GM18907 (cell line): Measurements from ENCODE around the gene CA14.
A peak's percentile ranks its signal among the peaks of the same experiment; 100 is the strongest.
"Not testable (repeated sequence)": the region's sequence is repeated elsewhere in the genome, so short reads cannot be mapped to it uniquely, and the experiment has no call there.

Source experiments
- ATAC-seq: cut with Tn5 transposase; IDR thresholded peaks from one replicate; pipeline ENCODE4 v1.9.1; 2021; ENCODE audit warnings: mild to moderate bottlenecking, moderate library complexity; ENCODE audit not compliant: unreplicated experiment

CA14 gene

DNA sequence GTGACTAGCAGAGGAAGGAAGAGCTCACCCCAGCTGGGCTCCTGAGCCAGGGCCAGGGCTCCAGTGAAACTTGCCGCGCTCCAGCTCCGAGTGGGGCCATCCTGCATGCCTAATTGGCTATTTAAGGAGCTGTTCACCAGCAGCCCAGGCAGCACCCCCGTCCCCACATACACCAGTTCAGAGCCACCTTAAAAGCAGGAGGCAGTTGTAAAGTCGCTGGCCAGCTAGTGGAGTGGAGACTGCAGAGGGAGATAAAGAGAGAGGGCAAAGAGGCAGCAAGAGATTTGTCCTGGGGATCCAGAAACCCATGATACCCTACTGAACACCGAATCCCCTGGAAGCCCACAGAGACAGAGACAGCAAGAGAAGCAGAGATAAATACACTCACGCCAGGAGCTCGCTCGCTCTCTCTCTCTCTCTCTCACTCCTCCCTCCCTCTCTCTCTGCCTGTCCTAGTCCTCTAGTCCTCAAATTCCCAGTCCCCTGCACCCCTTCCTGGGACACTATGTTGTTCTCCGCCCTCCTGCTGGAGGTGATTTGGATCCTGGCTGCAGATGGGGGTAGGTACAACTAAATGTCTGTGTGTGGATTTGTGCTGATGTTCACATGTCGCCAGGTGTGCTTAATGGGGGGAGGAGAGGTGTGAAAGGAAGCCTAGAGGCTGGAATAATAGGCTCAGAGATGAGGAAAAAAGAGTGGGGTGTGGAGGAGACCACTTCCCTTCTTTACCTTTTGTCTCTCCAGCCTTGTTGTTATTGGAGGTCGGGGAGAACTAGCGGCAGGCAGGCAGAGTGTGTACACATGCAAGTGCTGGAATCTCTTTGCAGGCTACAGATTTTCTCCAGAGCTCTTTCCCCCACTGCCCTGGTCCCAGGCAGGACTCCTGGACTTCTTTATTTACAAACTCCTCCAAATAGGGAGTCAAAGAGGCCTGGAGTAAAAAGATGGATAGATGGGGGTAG is at the start of gene CA14:
TSS of gene CA14 (plus strand) at position 151 of the 962 bp plus-strand sequence. CDS start at position 506, 355 bp downstream.
- ATAC-seq: no peak

DNA sequence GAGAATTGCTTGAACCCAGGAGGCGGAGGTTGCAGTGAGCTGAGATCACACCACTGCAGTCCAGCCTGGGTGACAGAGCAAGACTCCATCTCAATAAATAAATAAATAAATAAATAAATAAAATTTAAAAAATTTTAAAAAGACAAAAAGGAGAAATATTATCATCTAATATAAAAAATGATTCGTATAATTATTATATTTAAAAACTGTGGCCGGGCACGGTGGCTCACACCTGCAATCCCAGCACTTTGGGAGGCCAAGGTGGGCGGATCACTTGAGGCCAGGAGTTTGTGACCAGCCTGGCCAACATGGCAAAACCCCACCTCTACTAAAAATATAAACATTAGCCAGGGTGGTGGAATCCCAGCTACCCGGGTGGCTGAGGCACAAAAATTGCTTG is 49.1 kb upstream of the CA14 start:
- not testable (repeated sequence) for ATAC-seq

DNA sequence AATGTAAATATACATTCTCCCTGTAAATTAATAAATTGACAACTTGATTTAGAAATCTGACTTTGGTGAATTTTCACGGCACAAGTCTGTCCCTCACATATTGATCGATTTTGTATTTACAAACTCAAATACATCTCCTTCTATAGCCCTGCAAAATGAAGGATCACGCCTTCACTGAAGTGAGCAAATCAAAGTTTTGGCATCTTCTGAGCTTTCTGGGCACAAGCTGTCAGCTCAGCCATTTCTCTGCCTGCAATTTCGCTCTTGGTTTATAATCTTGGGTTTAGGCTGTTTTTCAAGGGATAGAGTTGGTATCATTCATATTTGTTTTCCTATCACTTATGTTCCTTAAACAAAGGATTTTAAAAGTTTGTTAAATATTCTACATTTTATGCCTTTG is 47.5 kb upstream of the CA14 start:
- no peak for ATAC-seq

DNA sequence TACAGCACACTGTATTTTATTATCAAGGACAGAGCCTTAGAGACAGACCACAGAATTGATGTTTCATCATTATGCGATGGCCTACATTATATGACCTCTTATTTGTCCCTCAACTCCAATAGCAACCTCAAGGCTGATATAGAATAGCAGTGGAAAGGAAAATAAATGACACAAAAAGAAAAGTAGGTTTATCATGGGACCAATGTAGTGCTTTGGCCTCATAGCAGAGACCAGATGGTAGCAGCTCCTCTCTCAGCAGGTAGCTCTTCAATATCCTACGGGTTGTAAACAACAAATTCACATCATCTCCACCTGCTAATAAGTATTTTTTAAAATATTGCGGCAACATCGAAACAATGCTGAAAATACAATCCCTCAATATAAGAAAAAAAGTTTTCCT is 46.9 kb upstream of the CA14 start:
- ATAC-seq: no peak

DNA sequence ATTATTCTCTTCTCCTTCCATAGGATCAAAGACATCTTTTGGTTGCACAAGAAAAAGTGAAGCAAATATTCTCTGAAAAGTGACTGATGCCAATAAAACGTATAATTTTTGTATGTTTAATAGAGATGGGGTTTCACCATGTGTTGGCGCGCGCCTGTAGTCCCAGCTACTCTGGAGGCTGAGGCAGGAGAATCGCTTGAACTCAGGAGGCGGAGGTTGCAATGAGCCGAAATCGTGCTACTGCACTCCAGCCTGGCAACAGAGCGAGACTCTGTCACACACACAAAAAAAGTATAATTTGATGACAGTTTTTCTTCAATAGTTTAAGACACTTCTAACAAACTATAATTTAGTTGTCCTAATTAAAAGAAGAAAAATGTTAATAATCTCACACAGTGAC is 45.5 kb upstream of the CA14 start:
- no peak for ATAC-seq

DNA sequence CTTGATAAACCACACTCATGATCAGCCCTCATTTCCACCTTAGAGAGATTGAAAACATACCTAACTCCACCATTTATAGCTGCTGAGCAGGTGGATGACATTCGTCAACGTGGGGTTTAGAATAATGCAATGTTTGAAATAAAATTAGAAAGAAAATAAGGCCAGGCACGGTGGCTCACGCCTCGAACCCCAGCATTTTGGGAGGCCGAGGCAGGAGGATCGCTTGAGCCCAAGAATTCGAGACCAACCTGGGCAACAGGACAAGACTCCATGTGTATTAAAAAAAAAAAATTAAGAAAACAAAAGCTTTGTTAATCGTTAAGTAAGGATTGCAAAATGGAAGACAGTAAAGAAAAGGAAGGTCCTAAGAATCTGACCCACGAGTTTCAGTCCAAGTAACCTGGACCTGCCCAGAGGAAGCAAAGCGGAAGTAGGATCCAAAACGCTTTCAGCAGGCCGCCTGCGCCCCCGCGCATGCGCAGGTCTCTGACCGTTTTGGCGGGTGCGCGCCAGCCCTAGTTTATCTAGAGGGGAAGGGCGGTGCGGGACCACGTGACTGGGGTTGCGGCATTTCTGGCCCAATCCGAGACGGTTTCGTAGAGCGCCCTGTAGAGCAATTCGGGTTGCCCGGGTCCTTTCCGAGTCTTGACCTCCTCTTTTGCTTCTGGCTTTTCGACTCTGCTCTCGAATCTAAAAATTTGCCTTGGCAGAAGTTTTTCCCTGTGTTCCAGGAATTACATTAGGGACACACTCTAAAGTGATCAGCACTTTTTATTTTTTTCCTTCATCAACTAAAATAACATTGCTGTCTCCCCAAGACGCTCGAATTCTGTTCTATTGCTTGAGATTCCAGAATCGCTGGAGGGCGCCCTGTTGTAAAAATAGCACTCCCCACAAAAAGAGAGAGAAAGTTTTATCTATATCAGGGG is 44.1 kb upstream of the CA14 start:
- peak; percentile 82 for ATAC-seq

DNA sequence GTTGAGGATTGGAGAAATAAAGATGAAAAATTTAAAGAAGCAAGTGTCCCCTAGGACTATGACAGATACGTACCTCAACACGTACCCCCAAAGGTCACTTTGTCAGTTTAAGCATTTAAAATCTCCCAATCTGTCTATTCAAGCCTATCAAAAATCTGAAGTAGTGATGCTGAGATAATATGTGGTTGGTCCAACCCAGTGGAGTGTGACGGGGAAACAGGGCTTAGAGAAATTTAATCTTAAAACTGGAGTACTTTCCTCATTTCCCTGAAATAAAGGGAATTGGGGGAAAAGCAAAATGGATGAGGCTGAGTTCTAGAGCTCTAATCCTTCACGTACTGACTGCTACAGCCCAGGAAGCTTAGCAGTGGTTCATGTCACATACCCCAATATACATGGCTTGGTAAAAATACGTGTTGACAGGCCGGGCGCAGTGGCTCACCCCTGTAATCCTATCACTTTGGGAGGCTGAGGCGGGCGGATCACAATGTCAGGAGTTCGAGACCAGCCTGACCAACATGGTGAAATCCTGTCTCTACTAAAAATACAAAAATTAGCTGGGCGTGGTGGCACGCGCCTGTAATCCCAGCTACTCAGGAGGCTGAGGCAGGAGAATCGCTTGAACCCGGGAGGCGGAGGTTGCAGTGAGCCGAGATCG is 43.3 kb upstream of the CA14 start:
- ATAC-seq: not testable (repeated sequence)

DNA sequence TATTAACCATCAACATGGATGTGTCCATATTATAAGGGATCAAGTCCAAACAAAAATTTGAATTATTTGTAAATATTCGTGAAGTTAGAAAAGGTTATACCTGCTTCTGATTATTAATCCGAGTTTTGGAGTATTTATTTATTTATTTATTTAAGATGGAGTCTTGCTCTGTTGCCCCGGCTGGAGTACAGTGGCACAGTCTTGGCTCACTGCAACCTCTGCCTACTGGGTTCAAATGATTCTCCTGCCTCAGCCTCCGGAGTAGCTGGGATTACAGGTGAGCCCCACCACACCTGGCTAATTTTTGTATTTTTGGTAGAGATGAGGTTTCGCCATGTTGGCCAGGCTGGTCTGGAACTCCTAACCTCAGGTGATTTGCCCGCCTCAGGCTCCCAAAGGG is 41.7 kb upstream of the CA14 start:
- ATAC-seq: not testable (repeated sequence)

DNA sequence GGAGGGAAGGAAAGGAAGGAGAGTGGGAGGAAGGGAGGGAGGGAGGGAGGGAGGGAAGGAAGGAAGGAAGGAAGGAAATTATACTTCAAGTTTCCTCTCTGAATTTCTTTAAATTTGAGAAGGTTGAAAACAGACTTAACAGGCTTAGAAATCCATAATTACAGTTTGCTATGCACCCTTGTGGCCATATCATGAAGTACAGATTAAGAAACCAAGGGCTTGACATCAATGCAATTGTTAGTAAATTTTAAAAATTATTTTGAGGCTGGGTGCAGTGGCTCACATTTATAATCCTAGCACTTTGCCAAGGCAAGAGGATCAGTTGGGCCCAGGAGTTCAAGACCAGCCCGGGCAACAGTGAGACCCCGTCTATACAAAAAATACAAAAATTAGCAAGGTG is 36.0 kb upstream of the CA14 start:
- no peak for ATAC-seq

DNA sequence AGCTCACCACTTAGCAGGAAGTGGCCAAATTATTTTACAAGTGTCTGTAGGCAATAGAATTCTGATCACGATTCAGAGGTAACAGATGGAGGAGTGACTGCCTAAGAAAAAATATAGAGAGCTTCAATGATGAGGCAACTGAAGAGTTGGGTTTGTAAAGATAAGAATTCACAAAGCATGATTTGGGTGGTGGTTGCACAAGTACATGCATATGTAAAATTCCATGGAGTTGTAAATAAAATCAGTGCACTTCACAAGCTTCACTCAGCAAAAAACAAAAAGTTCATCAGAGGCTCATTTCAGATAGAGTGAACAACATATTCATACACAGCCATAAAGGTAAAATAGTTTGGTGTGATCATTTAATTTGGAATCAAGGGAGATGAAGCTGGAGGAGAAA is 32.6 kb upstream of the CA14 start:
- ATAC-seq: no peak

DNA sequence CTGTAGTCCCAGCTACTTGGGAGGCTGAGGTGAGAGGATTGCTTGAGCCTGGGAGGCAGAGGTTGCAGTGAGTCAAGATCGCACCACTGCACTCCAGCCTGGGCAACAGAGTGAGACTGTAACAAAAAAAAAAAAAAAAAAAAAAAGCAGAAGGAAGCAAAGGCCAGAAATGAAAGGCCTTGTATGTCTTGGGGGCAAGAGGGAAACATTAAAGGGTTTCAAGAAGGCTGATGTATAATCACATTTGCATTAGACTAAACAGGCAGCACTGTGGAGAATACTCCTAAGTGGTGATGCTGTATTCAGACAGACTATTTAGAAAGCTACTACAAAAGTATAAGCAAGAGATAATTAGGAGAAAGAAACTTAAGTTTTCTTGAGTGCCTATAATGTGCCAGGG is 32.0 kb upstream of the CA14 start:
- no peak for ATAC-seq

DNA sequence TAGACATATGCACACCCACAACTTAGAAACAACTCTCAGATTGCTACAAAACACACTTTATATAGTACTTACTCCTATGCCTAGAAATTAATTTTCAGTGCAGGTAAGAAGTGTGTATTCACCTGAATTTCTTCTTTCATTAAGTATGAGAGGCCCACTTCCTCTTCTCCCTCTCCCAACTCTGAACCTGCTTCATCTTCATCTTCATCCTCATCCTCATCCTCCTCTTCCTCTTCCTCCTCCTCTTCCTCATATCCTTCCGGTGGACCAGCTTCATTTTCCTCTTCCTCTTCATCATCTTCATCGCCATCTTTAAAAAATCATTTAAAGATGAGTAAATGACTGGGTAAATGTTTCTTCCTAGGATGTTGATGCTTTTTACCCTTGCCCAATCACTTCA is 31.1 kb upstream of the CA14 start:
- no peak for ATAC-seq

DNA sequence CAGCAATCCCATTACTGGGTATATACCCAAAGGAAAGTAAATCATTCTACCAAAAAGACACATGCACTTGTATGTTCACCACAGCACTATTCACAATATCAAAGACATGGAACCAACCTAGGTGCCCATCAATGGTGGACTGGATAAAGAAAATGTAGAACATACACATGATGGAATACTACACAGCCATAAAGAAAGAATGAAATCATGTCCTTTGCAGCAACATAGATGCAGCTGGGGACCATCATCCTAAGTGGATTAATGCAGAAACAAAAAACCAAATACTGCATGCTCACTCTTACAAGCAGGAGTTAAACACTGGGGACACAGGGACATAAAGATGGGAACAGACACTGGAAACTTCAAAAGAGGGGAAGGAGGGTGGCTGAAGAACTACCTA is 30.3 kb upstream of the CA14 start:
- no peak for ATAC-seq

DNA sequence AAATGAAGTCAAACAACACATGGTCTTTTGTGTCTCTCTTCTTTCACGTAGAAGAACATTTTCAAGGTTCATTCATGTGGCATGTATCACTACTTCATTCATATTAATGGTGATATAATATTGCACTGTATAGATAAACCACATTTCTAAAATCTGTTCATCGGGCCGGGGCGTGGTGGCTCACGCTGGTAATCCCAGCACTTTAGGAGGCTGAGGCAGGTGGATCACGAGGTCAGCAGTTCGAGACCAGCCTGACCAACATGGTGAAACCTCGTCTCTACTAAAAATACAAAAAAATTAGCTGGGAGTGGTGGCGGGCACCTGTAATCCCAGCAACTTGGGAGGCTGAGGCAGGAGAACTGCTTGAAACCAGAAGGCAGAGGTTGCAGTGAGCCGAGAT is 29.3 kb upstream of the CA14 start:
- ATAC-seq: not testable (repeated sequence)

DNA sequence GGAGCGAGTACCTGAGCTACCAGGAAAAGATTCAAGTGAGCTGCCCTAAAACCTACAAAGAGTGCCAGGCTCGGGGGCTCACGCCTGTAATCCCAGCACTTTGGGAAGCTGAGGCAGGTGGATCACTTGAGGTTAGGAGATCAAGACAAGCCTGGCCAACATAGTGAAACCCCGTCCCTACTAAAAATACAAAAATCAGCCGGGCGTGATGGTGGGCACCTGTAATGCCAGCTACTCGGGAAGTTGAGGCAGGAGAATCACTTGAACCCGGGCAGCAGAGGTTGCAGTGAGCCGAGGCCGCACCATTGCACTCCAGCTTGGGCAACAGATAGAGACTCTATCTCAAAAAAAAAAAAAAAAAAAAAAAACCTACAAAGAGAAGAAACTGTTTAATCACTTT is 24.7 kb upstream of the CA14 start:
- ATAC-seq: not testable (repeated sequence)

DNA sequence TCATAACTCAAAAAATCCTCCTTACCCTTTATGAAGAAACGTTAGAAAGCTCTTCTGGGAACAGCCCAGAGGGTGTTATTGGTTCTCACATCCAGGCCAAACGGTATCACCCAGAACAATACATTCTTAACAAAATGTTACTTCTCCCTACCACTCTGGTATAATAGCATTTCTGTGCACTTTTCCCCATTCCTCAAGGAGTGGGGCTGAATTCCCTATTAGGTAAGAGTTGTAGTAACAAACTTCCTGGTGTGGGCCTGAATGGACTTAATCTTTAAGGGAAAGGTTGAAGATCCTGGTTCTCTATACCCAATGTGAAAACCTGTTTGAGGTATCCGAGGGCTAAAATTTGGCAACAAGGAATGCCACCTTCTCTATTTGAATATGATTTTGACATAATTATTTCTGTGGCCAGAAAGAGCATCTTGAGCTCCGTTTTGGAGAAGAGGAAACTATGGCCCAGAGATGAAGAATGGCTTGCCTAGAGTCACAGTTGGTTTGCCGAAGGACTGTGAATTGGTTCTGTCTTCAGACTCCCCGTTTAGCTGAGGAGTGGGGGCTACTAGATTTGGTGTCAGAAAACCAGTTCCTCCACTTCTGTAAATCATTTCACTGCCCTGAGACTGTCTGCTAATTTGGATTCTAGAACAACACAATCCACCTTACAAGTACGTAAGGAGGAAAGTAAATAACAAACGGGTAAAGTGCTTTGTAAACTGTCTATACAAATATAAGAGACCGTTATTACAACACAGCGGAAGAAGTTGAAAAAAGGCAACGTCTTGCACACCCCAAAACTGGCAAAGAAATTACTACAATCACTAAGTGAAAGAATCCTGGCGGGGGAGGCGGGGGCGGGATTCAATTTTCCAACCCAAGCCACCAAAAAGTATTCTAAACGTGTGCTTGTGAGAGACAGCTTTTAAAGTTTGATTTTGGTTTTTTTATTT is 23.9 kb upstream of the CA14 start:
- no peak for ATAC-seq

DNA sequence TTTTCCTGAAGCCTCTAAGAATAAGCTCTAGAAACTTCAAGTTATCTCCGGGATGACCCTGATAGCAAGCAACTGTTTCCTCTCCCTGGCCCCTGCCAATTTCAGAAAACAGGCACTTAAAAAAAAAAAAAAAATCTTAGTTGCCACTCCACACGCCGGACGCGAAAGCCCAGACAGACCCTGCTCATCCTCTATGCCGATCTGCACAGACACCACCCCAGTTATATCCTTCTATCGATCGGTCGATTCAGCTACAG is 23.3 kb upstream of the CA14 start:
- ATAC-seq: no peak

DNA sequence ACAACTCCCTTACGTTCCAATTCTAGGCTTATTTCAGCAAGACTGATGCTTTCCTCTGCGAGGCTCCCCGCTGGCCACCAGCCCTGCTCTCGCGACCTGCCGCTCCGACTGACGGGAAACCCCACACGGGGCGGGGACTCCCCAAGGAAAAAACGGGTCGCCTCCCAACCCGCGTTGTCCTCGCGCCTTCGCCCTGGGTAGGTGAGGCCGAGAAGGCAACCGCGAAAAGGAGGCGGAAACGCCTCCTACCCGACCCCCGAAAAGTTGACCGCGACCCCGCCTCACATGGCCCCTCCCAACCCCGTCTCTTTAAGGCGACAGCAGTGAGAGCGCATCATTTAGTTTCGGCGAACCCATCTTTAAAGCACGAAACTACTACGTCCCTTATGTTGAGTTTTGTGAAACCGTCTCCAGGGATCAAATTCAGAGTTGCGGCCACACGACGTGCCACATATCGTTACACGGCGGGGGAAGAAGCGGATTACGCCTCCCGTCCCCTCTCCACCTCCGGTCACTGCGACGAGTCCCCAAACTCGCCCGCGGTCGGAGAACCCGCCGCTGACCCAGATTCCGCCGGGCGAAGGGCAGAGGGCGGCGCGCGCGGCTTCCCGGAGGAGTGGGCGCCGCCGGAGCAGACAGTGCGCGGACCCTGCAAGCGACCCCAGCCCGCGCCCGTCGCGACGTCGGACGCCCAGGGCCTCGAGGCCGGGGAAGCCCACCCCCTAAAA is 22.8 kb upstream of the CA14 start:
- peak; percentile 57 for ATAC-seq

DNA sequence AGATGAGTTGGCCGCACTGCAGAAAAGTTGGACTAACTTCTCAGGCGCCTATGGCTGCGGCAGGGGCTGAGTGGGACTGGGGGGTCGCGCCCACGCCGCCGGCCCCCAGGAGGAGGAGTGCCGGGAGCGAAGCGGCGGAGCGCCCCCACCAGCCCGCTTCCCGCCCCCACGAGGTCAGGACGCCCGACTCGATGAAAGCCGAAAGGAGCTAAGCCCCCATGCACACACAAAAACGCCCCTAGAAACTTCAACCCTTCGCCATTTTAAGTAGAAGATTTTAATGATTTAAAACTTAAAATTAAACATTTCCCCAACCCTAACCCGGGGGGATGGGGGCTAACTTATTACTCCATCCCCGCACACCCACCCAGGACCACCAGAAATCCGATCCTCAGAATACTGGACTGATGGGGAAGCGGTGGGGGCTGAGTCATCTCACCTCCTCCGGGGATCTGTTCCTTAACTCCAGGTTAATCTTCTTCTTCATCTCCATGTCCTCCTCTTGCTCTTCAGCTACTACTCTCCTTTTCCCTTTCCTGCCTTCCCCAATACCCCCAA is 22.2 kb upstream of the CA14 start:
- ATAC-seq: peak; percentile 6
